ENCODE data around the gene POU2F1. TPM values are rescaled to one million over a fixed set of nuclear protein-coding genes. Genes with fewer than 3 reads are reported as not detected.
"Not testable (repeated sequence)": the region's sequence is repeated elsewhere in the genome, so short reads cannot be mapped to it uniquely, and the experiment has no call there.

Gene POU2F1
- total RNA-seq, 4 donors from 2014 or later, result 14.0 to 45.5 (median 19.8) TPM

DNA sequence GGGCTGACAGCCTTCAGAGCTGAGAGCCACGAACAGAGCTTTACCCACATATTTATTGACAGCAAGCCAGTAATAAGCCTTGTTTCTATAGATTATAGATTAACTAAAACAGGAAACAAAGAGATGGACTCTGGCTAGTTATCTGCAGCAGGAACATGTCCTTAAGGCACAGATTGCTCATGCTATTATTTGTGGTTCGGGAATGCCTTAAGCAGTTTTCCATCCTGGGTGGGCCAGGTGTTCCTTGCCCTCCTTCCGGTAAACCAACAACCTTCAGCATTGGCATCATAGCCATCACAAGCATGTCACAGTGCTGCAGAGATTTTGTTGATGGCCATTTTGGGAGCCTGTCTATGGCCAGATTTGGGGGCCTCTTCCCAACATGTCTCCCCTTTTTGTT, 96.8 kb downstream of the POU2F1 start:
- Histone ChIP-seq H3K27me3 (no peaks in the 10 kb centered on the region), H3K4me3 (replicated peaks in 1 of 3) (no peak overlapping the region), H3K36me3 (no peaks in the 10 kb centered on the region), H3K27ac (no peak overlapping the region), H3K9me3 (no peaks in the 10 kb centered on the region), H3K4me1 (no peaks in the 10 kb centered on the region)
- no peak for TF ChIP-seq POLR2A (IDR thresholded peaks at IDR 0.05)
- TF ChIP-seq, protein P1, sequence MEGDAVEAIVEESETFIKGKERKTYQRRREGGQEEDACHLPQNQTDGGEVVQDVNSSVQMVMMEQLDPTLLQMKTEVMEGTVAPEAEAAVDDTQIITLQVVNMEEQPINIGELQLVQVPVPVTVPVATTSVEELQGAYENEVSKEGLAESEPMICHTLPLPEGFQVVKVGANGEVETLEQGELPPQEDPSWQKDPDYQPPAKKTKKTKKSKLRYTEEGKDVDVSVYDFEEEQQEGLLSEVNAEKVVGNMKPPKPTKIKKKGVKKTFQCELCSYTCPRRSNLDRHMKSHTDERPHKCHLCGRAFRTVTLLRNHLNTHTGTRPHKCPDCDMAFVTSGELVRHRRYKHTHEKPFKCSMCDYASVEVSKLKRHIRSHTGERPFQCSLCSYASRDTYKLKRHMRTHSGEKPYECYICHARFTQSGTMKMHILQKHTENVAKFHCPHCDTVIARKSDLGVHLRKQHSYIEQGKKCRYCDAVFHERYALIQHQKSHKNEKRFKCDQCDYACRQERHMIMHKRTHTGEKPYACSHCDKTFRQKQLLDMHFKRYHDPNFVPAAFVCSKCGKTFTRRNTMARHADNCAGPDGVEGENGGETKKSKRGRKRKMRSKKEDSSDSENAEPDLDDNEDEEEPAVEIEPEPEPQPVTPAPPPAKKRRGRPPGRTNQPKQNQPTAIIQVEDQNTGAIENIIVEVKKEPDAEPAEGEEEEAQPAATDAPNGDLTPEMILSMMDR (IDR thresholded peaks at IDR 0.05), result no peak
- intact Hi-C loops (cut with DNase I), result no loop called here
- 100% methylated on average over 3 of the region's 3 CpGs for WGBS, 2 donors
- DNase-seq, result no peak

DNA sequence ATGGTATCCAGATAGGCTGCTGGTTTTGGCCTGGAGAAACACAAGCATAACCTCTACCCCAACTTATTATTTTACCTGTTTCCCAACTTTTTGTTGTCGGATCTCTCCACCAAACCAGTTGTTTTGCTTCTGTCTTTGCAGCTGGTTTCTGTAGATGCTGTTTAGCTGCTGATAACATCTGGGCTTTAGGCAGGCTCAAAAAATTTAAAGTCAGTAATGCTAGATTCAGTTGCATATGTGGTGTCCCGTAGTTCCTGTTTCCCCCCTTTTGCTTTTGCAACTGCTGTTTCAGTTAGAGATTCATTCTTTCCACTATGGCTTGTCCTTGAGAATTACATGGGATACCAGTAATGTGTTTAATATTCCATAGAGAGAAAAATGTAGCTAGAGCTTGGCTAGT, 98.5 kb downstream of the POU2F1 start:
- DNase-seq; H3K27me3 ChIP-seq; H3K9me3 ChIP-seq; H3K27ac ChIP-seq; H3K4me1 ChIP-seq; intact Hi-C loops (cut with DNase I); H3K4me3 ChIP-seq (replicated peaks in 1 of 3); H3K36me3 ChIP-seq: not testable (repeated sequence)
- 96 to 97% methylated on average over 2 of the region's 2 CpGs for WGBS, 2 donors

DNA sequence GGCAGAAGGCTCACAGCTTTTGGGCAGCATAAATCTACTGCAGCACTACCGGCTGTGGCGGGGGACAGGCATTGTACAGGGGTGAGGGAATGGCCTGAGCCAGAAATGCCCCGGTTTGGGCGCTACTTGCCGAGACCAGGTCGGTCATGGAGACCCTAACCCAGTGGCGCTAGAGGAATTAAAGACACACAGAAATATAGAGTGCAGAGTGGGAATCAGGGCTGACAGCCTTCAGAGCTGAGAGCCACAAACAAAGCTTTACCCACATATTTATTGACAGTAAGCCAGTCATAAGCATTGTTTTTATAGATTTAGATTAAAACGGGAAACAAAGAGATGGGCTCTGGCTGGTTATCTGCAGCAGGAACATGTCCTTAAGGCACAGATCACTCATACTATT, 101.8 kb downstream of the POU2F1 start:
- no peaks in the 10 kb centered on the region for H3K9me3 ChIP-seq
- no peak overlapping the region for H3K4me3 ChIP-seq (replicated peaks in 1 of 3)
- H3K27me3 ChIP-seq, result no peaks in the 10 kb centered on the region
- no peaks in the 10 kb centered on the region for H3K4me1 ChIP-seq
- WGBS, 2 donors, result 96 to 98% methylated on average over 8 of the region's 8 CpGs
- intact Hi-C loops (cut with DNase I), result no loop called here
- H3K27ac ChIP-seq, result no peak overlapping the region
- H3K36me3 ChIP-seq, result no peaks in the 10 kb centered on the region
- DNase-seq, result no peak
- no peak for TF ChIP-seq POLR2A (IDR thresholded peaks at IDR 0.05)
- TF ChIP-seq, protein P1 (IDR thresholded peaks at IDR 0.05), result no peak

DNA sequence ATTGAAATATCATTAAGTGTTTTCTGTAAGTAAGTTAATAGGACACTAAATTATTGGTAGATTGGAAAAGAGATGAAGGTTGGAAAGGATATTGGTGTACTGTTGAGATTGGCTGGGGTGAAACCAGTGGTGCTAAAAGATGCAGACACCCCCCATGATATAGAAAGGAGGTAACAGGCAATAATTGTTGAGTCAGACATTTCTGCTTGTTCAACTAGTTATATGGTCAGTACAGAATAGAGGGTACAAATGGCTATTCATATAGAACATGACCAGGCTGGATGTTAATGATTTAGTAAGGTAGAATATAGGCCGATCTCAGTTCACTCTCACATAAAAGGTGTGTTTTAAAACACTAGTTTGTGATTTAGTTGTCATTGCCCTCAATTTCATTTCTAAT, 104.5 kb downstream of the POU2F1 start:
- H3K9me3 ChIP-seq, result no peaks in the 10 kb centered on the region
- no peak overlapping the region for H3K27ac ChIP-seq
- H3K27me3 ChIP-seq, result no peaks in the 10 kb centered on the region
- H3K4me3 ChIP-seq (replicated peaks in 1 of 3), result no peak overlapping the region
- no peaks in the 10 kb centered on the region for H3K36me3 ChIP-seq
- WGBS, 2 donors, result 97 to 98% methylated on average over 1 of the region's 1 CpG
- no peaks in the 10 kb centered on the region for H3K4me1 ChIP-seq
- no peak for TF ChIP-seq POLR2A (IDR thresholded peaks at IDR 0.05)
- TF ChIP-seq, protein P1 (IDR thresholded peaks at IDR 0.05), result no peak
- intact Hi-C loops (cut with DNase I), result no loop called here
- DNase-seq, result no peak

DNA sequence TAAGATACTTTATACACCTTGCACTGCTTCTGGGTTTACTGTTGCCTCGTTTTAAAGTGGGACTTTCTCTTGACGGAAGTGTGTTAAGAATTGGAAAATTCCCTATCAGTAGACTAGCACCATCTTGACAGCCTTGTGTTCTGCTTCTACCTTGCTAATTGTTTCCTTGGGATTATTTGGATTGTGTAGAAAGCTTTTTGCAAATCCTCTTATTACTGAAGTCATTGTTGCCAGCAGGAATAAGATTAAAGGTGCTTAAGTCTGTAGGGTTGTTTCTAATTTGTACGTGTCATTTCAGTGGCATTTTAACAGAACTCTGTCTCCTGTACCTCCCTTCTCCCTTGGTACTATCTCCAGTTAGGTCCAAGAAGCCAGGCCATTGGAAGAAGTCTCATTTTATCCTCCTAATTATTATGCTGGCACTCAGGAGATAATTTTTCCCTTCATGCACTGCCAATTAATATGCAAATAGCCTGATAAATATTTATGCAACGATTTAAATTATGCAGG, 107.7 kb downstream of the POU2F1 start:
- intact Hi-C loops (cut with DNase I), result no loop called here

More for the DNA sequence above, 107.7 kb downstream of the POU2F1 start:
- TF ChIP-seq, protein P1 (IDR thresholded peaks at IDR 0.05), result no peak
- TF ChIP-seq POLR2A (IDR thresholded peaks at IDR 0.05), result no peak
- Histone ChIP-seq H3K27ac (no peak overlapping the region), H3K36me3 (no peaks in the 10 kb centered on the region), H3K27me3 (no peaks in the 10 kb centered on the region), H3K4me3 (replicated peaks in 1 of 3) (no peak overlapping the region), H3K4me1 (no peaks in the 10 kb centered on the region), H3K9me3 (no peaks in the 10 kb centered on the region)
- no peak for DNase-seq
- WGBS, 2 donors, result 59 to 61% methylated on average over 4 of the region's 4 CpGs

Data from thyroid gland (tissue), 4 donors.